Ishikawa (cell line): ENCODE measurements around the gene SLC5A9.

Experiments
- CEBPB ChIP-seq: IDR thresholded peaks from 2 replicates; pipeline ENCODE4 v1.6.1; 2012
- EGR1 ChIP-seq: IDR thresholded peaks from 2 replicates; pipeline ENCODE4 v1.6.1; 2012
- EP300 ChIP-seq: IDR thresholded peaks from 2 replicates; pipeline ENCODE4 v1.6.1; 2012; ENCODE audit warnings: borderline replicate concordance
- FOXM1 ChIP-seq: IDR thresholded peaks from 2 replicates; pipeline ENCODE4 v1.6.1; 2012; ENCODE audit warnings: low read depth, borderline replicate concordance
- RAD21 ChIP-seq: IDR thresholded peaks from 2 replicates; pipeline ENCODE4 v1.6.1; 2012; ENCODE audit warnings: low read depth
- TAF1 ChIP-seq: IDR thresholded peaks from 2 replicates; pipeline ENCODE4 v1.6.1; 2012; ENCODE audit warnings: low read depth, mild to moderate bottlenecking
- TCF12 ChIP-seq: IDR thresholded peaks from 2 replicates; pipeline ENCODE4 v1.6.1; 2012; ENCODE audit warnings: low read depth
- USF1 ChIP-seq: IDR thresholded peaks from 2 replicates; pipeline ENCODE4 v1.6.1; 2012
- YY1 ChIP-seq: IDR thresholded peaks from 2 replicates; pipeline ENCODE4 v1.6.1; 2012; ENCODE audit warnings: low read depth
- ZBTB7A ChIP-seq: IDR thresholded peaks from 2 replicates; pipeline ENCODE4 v1.6.1; 2012; ENCODE audit warnings: low read depth
- TF ChIP-seq, protein P1 (sequence below): IDR thresholded peaks from 2 replicates; pipeline ENCODE4 v1.6.1; 2012

DNA sequence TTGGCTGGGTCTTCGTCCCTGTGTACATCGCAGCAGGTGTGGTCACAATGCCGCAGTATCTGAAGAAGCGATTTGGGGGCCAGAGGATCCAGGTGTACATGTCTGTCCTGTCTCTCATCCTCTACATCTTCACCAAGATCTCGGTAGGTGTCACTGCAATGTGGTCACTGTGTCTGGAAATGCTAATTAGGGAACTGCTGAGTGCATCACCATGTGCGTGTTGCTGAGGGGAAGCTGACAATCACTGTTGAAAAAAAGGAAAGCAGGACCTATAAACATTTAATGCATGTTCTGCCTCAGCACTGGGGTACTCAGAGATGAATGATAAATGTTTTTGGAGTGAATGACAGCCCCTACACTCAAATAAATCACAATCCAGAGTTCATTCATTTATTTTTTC lies 6.8 kb downstream of the SLC5A9 start:
- TF ChIP-seq TAF1 (no peak), CEBPB (no peak), YY1 (no peak), USF1 (no peak), ZBTB7A (no peak), RAD21 (no peak), TCF12 (no peak), EP300 (no peak), EGR1 (no peak), FOXM1 (no peak)
- TF ChIP-seq, protein P1, sequence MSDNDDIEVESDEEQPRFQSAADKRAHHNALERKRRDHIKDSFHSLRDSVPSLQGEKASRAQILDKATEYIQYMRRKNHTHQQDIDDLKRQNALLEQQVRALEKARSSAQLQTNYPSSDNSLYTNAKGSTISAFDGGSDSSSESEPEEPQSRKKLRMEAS: no peak
